Measurements from ENCODE around the gene MAP2K4.
"Not testable (repeated sequence)": the region's sequence is repeated elsewhere in the genome, so short reads cannot be mapped to it uniquely, and the experiment has no call there.

MAP2K4 gene

GRCh38 chr17:12020642-12021622 is at the start of gene MAP2K4:
MAP2K4 (plus strand) TSS chr17:12020877; CDS start chr17:12020887, 10 bp downstream.
- DNase-seq (ENCODE audit: low read depth, low spot score): peak; percentile 85

GRCh38 chr17:11972741-11973140 is 47.9 kb upstream of the MAP2K4 start:
- DNase-seq (ENCODE audit: low read depth, low spot score): not testable (repeated sequence)

GRCh38 chr17:11979795-11980194 is 40.9 kb upstream of the MAP2K4 start:
- no peak for DNase-seq (ENCODE audit: low read depth, low spot score)

GRCh38 chr17:11980813-11981212 is 39.9 kb upstream of the MAP2K4 start:
- DNase-seq (ENCODE audit: low read depth, low spot score): no peak

GRCh38 chr17:11981862-11982261 is 38.8 kb upstream of the MAP2K4 start:
- no peak for DNase-seq (ENCODE audit: low read depth, low spot score)

- no peak for DNase-seq (ENCODE audit: low read depth, low spot score)
These were observed 34.3 kb upstream of the MAP2K4 start for GRCh38 chr17:11986179-11986941.

- no peak for DNase-seq (ENCODE audit: low read depth, low spot score)
These were observed 33.7 kb upstream of the MAP2K4 start for GRCh38 chr17:11986942-11987329.

- no peak for DNase-seq (ENCODE audit: low read depth, low spot score)
These were observed 30.2 kb upstream of the MAP2K4 start for GRCh38 chr17:11990363-11990983.

GRCh38 chr17:11991461-11991860 is 29.2 kb upstream of the MAP2K4 start:
- no peak for DNase-seq (ENCODE audit: low read depth, low spot score)

- peak; percentile 8 for DNase-seq (ENCODE audit: low read depth, low spot score)
These were observed 23.9 kb upstream of the MAP2K4 start for GRCh38 chr17:11996722-11997146.

- peak; percentile 91 for DNase-seq (ENCODE audit: low read depth, low spot score)
These were observed 23.3 kb upstream of the MAP2K4 start, which contains the start of gene ZNF18 for GRCh38 chr17:11997147-11997971. ZNF18 (minus strand) TSS chr17:11997475; CDS start chr17:11992829, 4,646 bp downstream.

- DNase-seq (ENCODE audit: low read depth, low spot score): no peak
These were observed 22.8 kb upstream of the MAP2K4 start for GRCh38 chr17:11997972-11998233.

GRCh38 chr17:11999696-12000095 is 21.0 kb upstream of the MAP2K4 start:
- DNase-seq (ENCODE audit: low read depth, low spot score): no peak

- DNase-seq (ENCODE audit: low read depth, low spot score): no peak
These were observed 13.2 kb upstream of the MAP2K4 start for GRCh38 chr17:12007466-12007865.

- DNase-seq (ENCODE audit: low read depth, low spot score): no peak
These were observed 1.0 kb downstream of the MAP2K4 start for GRCh38 chr17:12021623-12022140.

- DNase-seq (ENCODE audit: low read depth, low spot score): no peak
These were observed 1.6 kb downstream of the MAP2K4 start for GRCh38 chr17:12022310-12022709.

- no peak for DNase-seq (ENCODE audit: low read depth, low spot score)
These were observed 3.6 kb downstream of the MAP2K4 start for GRCh38 chr17:12024327-12024726.

- no peak for DNase-seq (ENCODE audit: low read depth, low spot score)
These were observed 7.0 kb downstream of the MAP2K4 start for GRCh38 chr17:12027658-12028057.

GRCh38 chr17:12028611-12029010 is 7.9 kb downstream of the MAP2K4 start:
- no peak for DNase-seq (ENCODE audit: low read depth, low spot score)

GRCh38 chr17:12034538-12034937 is 13.9 kb downstream of the MAP2K4 start:
- no peak for DNase-seq (ENCODE audit: low read depth, low spot score)

GRCh38 chr17:12035673-12036072 is 15.0 kb downstream of the MAP2K4 start:
- no peak for DNase-seq (ENCODE audit: low read depth, low spot score)

All from activated naive CD8-positive, alpha-beta T cell treated with anti-CD3 and anti-CD28 coated beads, Interleukin-2, amount 50 U/mL, for 16 hours (primary cell).